ENCODE measurements around the gene SAMHD1. TPM values are rescaled to one million over a fixed set of nuclear protein-coding genes. Genes with fewer than 3 reads are reported as not detected.

The SAMHD1 gene
- total and polyA plus RNA-seq, 2 of the 8 experiments (the other 6 are each of a cell fraction or from before 2014, with no cell fraction given): 22.0 to 37.1 TPM

GRCh38 chr20:36865861-36866149, 85.7 kb downstream of the SAMHD1 start:
- Histone ChIP-seq H3K4me3 (ENCODE audit: extremely low read depth in 1 of 4, insufficient read depth in 2 of 4, low read depth in 3 of 4, low read length in 4 of 4) (no peak overlapping the region), H2AFZ (ENCODE audit: low read length) (no peak overlapping the region), H3K79me2 (ENCODE audit: control insufficient read depth in 1 of 2, insufficient read depth in 2 of 2, low read length in 2 of 2) (peaks cover 0 to 14% of the 10 kb centered on the region in 2 experiments; a peak in 2 of 4 replicates), H3K4ac (replicated peaks; ENCODE audit: insufficient read length, low read depth, low read length) (no peak overlapping the region), H3K4me1 (replicated peaks in 1 of 4; ENCODE audit: control insufficient read depth in 3 of 4, insufficient read depth in 4 of 4, low read length in 3 of 4) (peaks cover 3 to 21% (median 17%) of the 10 kb centered on the region in 4 experiments), H3K23me2 (ENCODE audit: low read depth, low read length) (peaks cover 15% of the 10 kb centered on the region; the same call in 1 of the 2 replicates), H2BK15ac (ENCODE audit: low read length) (peak overlapping the region; percentile 34; the same call in 1 of the 2 replicates), H2BK12ac (ENCODE audit: low read depth, low read length) (peak overlapping the region; percentile 98; the same call in 1 of the 2 replicates), H2BK120ac (replicated peaks; ENCODE audit: low read depth, low read length) (no peak overlapping the region), H3K23ac (ENCODE audit: insufficient read length) (no peak overlapping the region), H3K9me3 (ENCODE audit: insufficient read depth in 2 of 2, low read depth in 1 of 2, low read length in 1 of 2) (no peaks in the 10 kb centered on the region), H4K5ac (ENCODE audit: insufficient read length, low read depth, low read length) (no peak overlapping the region), H3K27ac (ENCODE audit: low read depth, low read length) (no peak overlapping the region), H4K91ac (replicated peaks; ENCODE audit: insufficient read length, low read length) (no peak overlapping the region), H3K56ac (replicated peaks; ENCODE audit: insufficient read length, low read depth, low read length) (no peak overlapping the region), H2AK5ac (ENCODE audit: low read depth, low read length) (peak overlapping the region; percentile 83; the same call in 1 of the 2 replicates), H3K27me3 (replicated peaks in 1 of 4; ENCODE audit: control insufficient read depth in 3 of 4, extremely low read depth in 1 of 4, insufficient read depth in 3 of 4, low read length in 3 of 4) (peaks cover 0 to 10% (median 6%) of the 10 kb centered on the region in 4 experiments; a peak in 4 of 7 replicates), H4K20me1 (replicated peaks in 1 of 2; ENCODE audit: control insufficient read depth in 1 of 2, insufficient read depth in 2 of 2, low read length in 2 of 2) (peaks cover 10 to 15% of the 10 kb centered on the region in 2 experiments), H2BK5ac (ENCODE audit: low read depth, low read length) (no peak overlapping the region), H3K36me3 (ENCODE audit: control insufficient read depth in 2 of 4, insufficient read depth in 4 of 4, low read length in 3 of 4) (no peaks in the 10 kb centered on the region), H3K9ac (replicated peaks in 1 of 4; ENCODE audit: extremely low read depth in 1 of 4, low read depth in 3 of 4, low read length in 3 of 4) (no peak overlapping the region), H2BK20ac (ENCODE audit: low read length) (no peak overlapping the region), H3K4me2 (ENCODE audit: insufficient read depth in 1 of 2, low read depth in 2 of 2, low read length in 2 of 2) (no peak overlapping the region), H4K8ac (ENCODE audit: extremely low read depth, insufficient read depth, low read length) (0 out of 2 replicates have a peak overlapping the region, but pooled peaks have one; percentile 41), H3K18ac (ENCODE audit: extremely low read depth, low read length) (no peak overlapping the region), H3K14ac (ENCODE audit: insufficient read length) (no peak overlapping the region), H3K79me1 (ENCODE audit: low read depth, low read length) (peaks cover 10% of the 10 kb centered on the region)
- POLR2A ChIA-PET (ENCODE audit: partially characterized antibody): interaction anchor here (1.5 to 5.8 kb wide), 4 partner anchors 9 to 57 kb away, joined by 3 to 37 read pairs (median 5); no protein-coding TSS in a partner anchor
- CTCF ChIA-PET (ENCODE audit: partially characterized antibody): interaction anchor here (1.0 to 5.9 kb wide), 8 partner anchors 10 to 62 kb away, joined by 3 to 41 read pairs (median 9); partner anchors contain the start of gene TLDC2
- TF ChIP-seq PHF8 (conservative IDR thresholded peaks at IDR 0.05; ENCODE audit: low read depth, low read length) (no peak), MAFK (IDR thresholded peaks at IDR 0.05; ENCODE audit: low read depth, low read length) (no peak), CHD1 (IDR thresholded peaks at IDR 0.05; ENCODE audit: low read depth, low read length) (no peak), KDM1A (IDR thresholded peaks at IDR 0.05; ENCODE audit: borderline replicate concordance, low read length) (no peak), ATF2 (IDR thresholded peaks at IDR 0.05; ENCODE audit: low read length) (no peak), SRF (IDR thresholded peaks at IDR 0.05; ENCODE audit: low read depth, low read length) (no peak), SP4 (IDR thresholded peaks at IDR 0.05; ENCODE audit: low read length) (no peak), EZH2 (IDR thresholded peaks at IDR 0.05; ENCODE audit: low read depth, low read length, severe bottlenecking) (no peak)
- TF ChIP-seq, protein P1, sequence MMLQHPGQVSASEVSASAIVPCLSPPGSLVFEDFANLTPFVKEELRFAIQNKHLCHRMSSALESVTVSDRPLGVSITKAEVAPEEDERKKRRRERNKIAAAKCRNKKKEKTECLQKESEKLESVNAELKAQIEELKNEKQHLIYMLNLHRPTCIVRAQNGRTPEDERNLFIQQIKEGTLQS (IDR thresholded peaks at IDR 0.05; ENCODE audit: insufficient read depth, low read depth, low read length): no peak
- no peak for DNase-seq (ENCODE audit: low read depth in 1 of 2, low spot score in 2 of 2)
- no peak for FAIRE-seq
